ENCODE results near the gene KRTAP2-2. TPM values are rescaled to one million over a fixed set of nuclear protein-coding genes. Genes with fewer than 3 reads are reported as not detected.
A peak's percentile ranks its signal among the peaks of the same experiment; 100 is the strongest.

The KRTAP2-2 gene
- total and polyA plus RNA-seq, 4 donors, result not detected

DNA sequence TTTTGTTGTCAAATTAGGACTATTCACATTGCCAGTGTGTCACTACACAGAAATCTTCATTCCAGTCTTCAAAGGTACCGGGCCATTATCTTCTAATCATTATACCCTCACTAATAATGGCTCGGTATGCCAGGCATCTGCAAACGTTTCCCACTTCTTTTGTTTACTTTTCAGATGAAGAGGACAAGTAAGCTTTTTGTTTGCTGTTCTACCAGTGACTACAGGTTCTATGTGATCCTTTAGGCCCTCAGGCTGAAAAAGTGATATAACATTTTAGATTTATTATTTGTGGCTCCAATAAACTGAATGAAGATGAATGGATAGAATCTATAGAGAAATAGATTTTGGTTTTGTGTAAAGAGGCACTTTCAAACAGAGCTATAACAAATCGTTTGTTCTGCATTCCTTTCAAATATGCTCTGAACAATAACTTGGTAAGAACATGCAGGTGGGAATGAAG is 45.7 kb downstream of the KRTAP2-2 start:
- Histone ChIP-seq H3K4me1 (ENCODE audit: control insufficient read depth in 5 of 5, insufficient read depth in 5 of 5, low read length in 5 of 5) (peaks cover 0 to 5% (median 0%) of the 10 kb centered on the region in 5 donors), H3K27ac (ENCODE audit: low read depth in 1 of 2, low read length in 1 of 2) (no peak overlapping the region), H3K36me3 (ENCODE audit: control insufficient read depth in 4 of 4, insufficient read depth in 4 of 4, low read length in 4 of 4) (no peaks in the 10 kb centered on the region), H3K9me3 (ENCODE audit: control insufficient read depth in 4 of 4, insufficient read depth in 3 of 4, low read length in 3 of 4) (no peaks in the 10 kb centered on the region), H3K9ac (ENCODE audit: insufficient read depth in 1 of 2, low read length in 2 of 2) (no peak overlapping the region), H3K4me3 (no peak overlapping the region), H3K27me3 (ENCODE audit: control insufficient read depth in 3 of 3, insufficient read depth in 3 of 3, low read length in 2 of 3) (no peaks in the 10 kb centered on the region)
- ATAC-seq (ENCODE audit: insufficient read depth, low FRiP score) (no peak), DNase-seq (peak in 1 of 3 donors; percentile 2)
- WGBS, 2 donors, result 43 to 79% methylated on average over 4 of the region's 4 CpGs
- no peak for TF ChIP-seq CTCF (IDR thresholded peaks at IDR 0.05; ENCODE audit: control extremely low read depth, extremely low read depth)

DNA sequence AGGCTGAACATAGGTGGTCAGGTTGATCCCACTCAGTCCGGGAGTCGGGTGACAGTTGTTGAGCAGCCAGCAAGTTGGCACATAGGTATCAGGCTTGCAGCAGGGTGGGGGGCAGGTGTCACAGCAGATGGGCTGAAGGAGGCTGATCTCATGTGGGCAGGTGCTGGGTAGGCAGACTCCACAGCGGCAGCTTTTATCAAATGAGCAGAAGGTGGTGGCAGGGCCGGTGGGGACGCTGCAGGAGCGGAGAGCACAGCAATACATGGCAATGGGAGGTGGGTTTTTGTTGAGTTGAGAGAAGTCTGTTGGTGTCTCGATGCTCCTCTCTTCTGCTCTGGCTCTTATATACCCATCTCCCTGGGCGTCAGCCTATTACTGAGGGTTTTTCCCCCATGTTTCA is 46.2 kb downstream of the KRTAP2-2 start, which contains the start of gene KRTAP3-1:
Gene KRTAP3-1 (minus strand): TSS at position 318 of the 400 bp plus-strand sequence. CDS start 54 bp downstream, at position 264.
- WGBS, 2 donors, result 83 to 90% methylated on average over 8 of the region's 8 CpGs
- Histone ChIP-seq H3K9me3 (ENCODE audit: control insufficient read depth in 4 of 4, insufficient read depth in 3 of 4, low read length in 3 of 4) (no peaks in the 10 kb centered on the region), H3K4me3 (no peak within 1 kb of the TSS), H3K9ac (ENCODE audit: insufficient read depth in 1 of 2, low read length in 2 of 2) (no peak within 1 kb of the TSS), H3K4me1 (ENCODE audit: control insufficient read depth in 5 of 5, insufficient read depth in 5 of 5, low read length in 5 of 5) (peaks cover 0 to 5% (median 0%) of the 10 kb centered on the region in 5 donors), H3K27me3 (ENCODE audit: control insufficient read depth in 3 of 3, insufficient read depth in 3 of 3, low read length in 2 of 3) (no peaks in the 10 kb centered on the region), H3K36me3 (ENCODE audit: control insufficient read depth in 4 of 4, insufficient read depth in 4 of 4, low read length in 4 of 4) (no peaks in the 10 kb centered on the region), H3K27ac (ENCODE audit: low read depth in 1 of 2, low read length in 1 of 2) (no peak within 1 kb of the TSS)
- ATAC-seq (ENCODE audit: insufficient read depth, low FRiP score) (no peak), DNase-seq (no peak)
- TF ChIP-seq CTCF (IDR thresholded peaks at IDR 0.05; ENCODE audit: control extremely low read depth, extremely low read depth), result no peak

Small RNA genes lying within 50 kb of the gene (small RNA-seq; reads per million reads assigned to genes)
- gene KRTAP3-4P (ENCODE audit: low replicate concordance), result not detected

Other genes starting within 250 kb of the KRTAP2-2 start
Only the 30 nearest of the 37 such genes appear.
- gene KRT20, start 170.0 kb downstream of the KRTAP2-2 start, total RNA-seq, result under 1 TPM in 1 of 2 donors, not detected in 1; 0.31 TPM
- under 1 TPM in 1 of 2 donors, not detected in 1; 0.24 TPM for gene KRT20, start 170.0 kb downstream of the KRTAP2-2 start, polyA plus RNA-seq
- gene KRT23, start 117.6 kb downstream of the KRTAP2-2 start, total RNA-seq, result 1 to 10 TPM; 1.3 to 2.0 TPM
- 1 to 10 TPM; 1.9 to 9.4 TPM for gene KRT23, start 117.6 kb downstream of the KRTAP2-2 start, polyA plus RNA-seq
- gene KRT39, start 88.3 kb downstream of the KRTAP2-2 start, total RNA-seq, result not detected
- gene KRT39, start 88.3 kb downstream of the KRTAP2-2 start, polyA plus RNA-seq, result not detected
- not detected for gene KRT40, start 70.9 kb downstream of the KRTAP2-2 start, total RNA-seq
- under 1 TPM; 0.09 to 0.31 TPM for gene KRT40, start 70.9 kb downstream of the KRTAP2-2 start, polyA plus RNA-seq
- not detected for gene KRTAP3-3, start 61.1 kb downstream of the KRTAP2-2 start, total RNA-seq
- gene KRTAP3-3, start 61.1 kb downstream of the KRTAP2-2 start, polyA plus RNA-seq, result not detected
- gene KRTAP3-2, start 55.3 kb downstream of the KRTAP2-2 start, total RNA-seq, result not detected
- gene KRTAP3-2, start 55.3 kb downstream of the KRTAP2-2 start, polyA plus RNA-seq, result under 1 TPM in 1 of 2 donors, not detected in 1; 0.94 TPM
- not detected for gene KRTAP3-1, start 46.1 kb downstream of the KRTAP2-2 start, total RNA-seq
- not detected for gene KRTAP3-1, start 46.1 kb downstream of the KRTAP2-2 start, polyA plus RNA-seq
- gene KRTAP1-5, start 28.0 kb downstream of the KRTAP2-2 start, total RNA-seq, result not detected
- not detected for gene KRTAP1-5, start 28.0 kb downstream of the KRTAP2-2 start, polyA plus RNA-seq
- not detected for gene KRTAP1-4, start 25.0 kb downstream of the KRTAP2-2 start, total RNA-seq
- not detected for gene KRTAP1-4, start 25.0 kb downstream of the KRTAP2-2 start, polyA plus RNA-seq
- gene KRTAP1-3, start 20.4 kb downstream of the KRTAP2-2 start, total RNA-seq, result not detected
- gene KRTAP1-3, start 20.4 kb downstream of the KRTAP2-2 start, polyA plus RNA-seq, result not detected
- gene KRTAP1-1, start 13.8 kb downstream of the KRTAP2-2 start, total RNA-seq, result not detected
- gene KRTAP1-1, start 13.8 kb downstream of the KRTAP2-2 start, polyA plus RNA-seq, result not detected
- gene KRTAP2-1, start 7.9 kb downstream of the KRTAP2-2 start, total RNA-seq, result not detected
- not detected for gene KRTAP2-1, start 7.9 kb downstream of the KRTAP2-2 start, polyA plus RNA-seq
- gene KRTAP2-3, start 4.9 kb upstream of the KRTAP2-2 start, total RNA-seq, result not detected
- not detected for gene KRTAP2-3, start 4.9 kb upstream of the KRTAP2-2 start, polyA plus RNA-seq
- gene KRTAP2-4, start 10.6 kb upstream of the KRTAP2-2 start, total RNA-seq, result not detected
- not detected for gene KRTAP2-4, start 10.6 kb upstream of the KRTAP2-2 start, polyA plus RNA-seq
- gene KRTAP4-7, start 28.9 kb upstream of the KRTAP2-2 start, total RNA-seq, result not detected
- not detected for gene KRTAP4-7, start 28.9 kb upstream of the KRTAP2-2 start, polyA plus RNA-seq
- not detected for gene KRTAP4-8, start 42.9 kb upstream of the KRTAP2-2 start, total RNA-seq
- not detected for gene KRTAP4-8, start 42.9 kb upstream of the KRTAP2-2 start, polyA plus RNA-seq
- not detected for gene KRTAP4-16, start 47.0 kb upstream of the KRTAP2-2 start, total RNA-seq
- not detected for gene KRTAP4-16, start 47.0 kb upstream of the KRTAP2-2 start, polyA plus RNA-seq
- gene KRTAP4-9, start 50.2 kb upstream of the KRTAP2-2 start, total RNA-seq, result not detected
- gene KRTAP4-9, start 50.2 kb upstream of the KRTAP2-2 start, polyA plus RNA-seq, result not detected
- under 1 TPM in 1 of 2 donors, not detected in 1; 0.34 TPM for gene KRTAP4-11, start 63.1 kb upstream of the KRTAP2-2 start, total RNA-seq
- not detected for gene KRTAP4-11, start 63.1 kb upstream of the KRTAP2-2 start, polyA plus RNA-seq
- gene KRTAP4-12, start 69.0 kb upstream of the KRTAP2-2 start, total RNA-seq, result not detected
- gene KRTAP4-12, start 69.0 kb upstream of the KRTAP2-2 start, polyA plus RNA-seq, result not detected
- not detected for gene KRTAP4-6, start 85.3 kb upstream of the KRTAP2-2 start, total RNA-seq
- gene KRTAP4-6, start 85.3 kb upstream of the KRTAP2-2 start, polyA plus RNA-seq, result not detected
- gene KRTAP4-5, start 94.6 kb upstream of the KRTAP2-2 start, total RNA-seq, result not detected
- gene KRTAP4-5, start 94.6 kb upstream of the KRTAP2-2 start, polyA plus RNA-seq, result not detected
- not detected for gene KRTAP4-4, start 105.5 kb upstream of the KRTAP2-2 start, total RNA-seq
- not detected for gene KRTAP4-4, start 105.5 kb upstream of the KRTAP2-2 start, polyA plus RNA-seq
- gene KRTAP4-3, start 113.0 kb upstream of the KRTAP2-2 start, total RNA-seq, result not detected
- not detected for gene KRTAP4-3, start 113.0 kb upstream of the KRTAP2-2 start, polyA plus RNA-seq
- gene KRTAP4-2, start 123.0 kb upstream of the KRTAP2-2 start, total RNA-seq, result not detected
- not detected for gene KRTAP4-2, start 123.0 kb upstream of the KRTAP2-2 start, polyA plus RNA-seq
- not detected for gene KRTAP4-1, start 129.7 kb upstream of the KRTAP2-2 start, total RNA-seq
- not detected for gene KRTAP4-1, start 129.7 kb upstream of the KRTAP2-2 start, polyA plus RNA-seq
- gene KRTAP9-1, start 134.7 kb upstream of the KRTAP2-2 start, total RNA-seq, result not detected
- gene KRTAP9-1, start 134.7 kb upstream of the KRTAP2-2 start, polyA plus RNA-seq, result not detected
- gene KRTAP9-2, start 171.4 kb upstream of the KRTAP2-2 start, total RNA-seq, result not detected
- gene KRTAP9-2, start 171.4 kb upstream of the KRTAP2-2 start, polyA plus RNA-seq, result not detected
- not detected for gene KRTAP9-3, start 177.2 kb upstream of the KRTAP2-2 start, total RNA-seq
- not detected for gene KRTAP9-3, start 177.2 kb upstream of the KRTAP2-2 start, polyA plus RNA-seq
- not detected for gene KRTAP9-8, start 182.8 kb upstream of the KRTAP2-2 start, total RNA-seq
- gene KRTAP9-8, start 182.8 kb upstream of the KRTAP2-2 start, polyA plus RNA-seq, result not detected

Measured in lung (tissue), 13 donors.